NCI-H1417 treated with DMSO at 0.1 percent for 48 hours (cell line): ENCODE results near the gene SDHAF4.
A peak's percentile ranks its signal among the peaks of the same experiment; 100 is the strongest.
"Not testable (repeated sequence)": the region's sequence is repeated elsewhere in the genome, so short reads cannot be mapped to it uniquely, and the experiment has no call there.

Experiments used
- DNase-seq: peaks from one replicate; lab custom pipeline; 2025; lab: John Stamatoyannopoulos, UW

Gene SDHAF4

GRCh38 chr6:70566751-70567382, at the start of gene SDHAF4:
Gene SDHAF4 (plus strand): TSS chr6:70566930. CDS start chr6:70566941, 11 bp downstream.
- peak; percentile 54 for DNase-seq

GRCh38 chr6:70518723-70519122, 48.0 kb upstream of the SDHAF4 start:
- DNase-seq: no peak

GRCh38 chr6:70520575-70520974, 46.2 kb upstream of the SDHAF4 start:
- DNase-seq: no peak

- no peak for DNase-seq
Measured at GRCh38 chr6:70524721-70525286, 41.9 kb upstream of the SDHAF4 start.

- DNase-seq: no peak
Measured at GRCh38 chr6:70527071-70527737, 39.5 kb upstream of the SDHAF4 start.

- no peak for DNase-seq
Measured at GRCh38 chr6:70530023-70530422, 36.7 kb upstream of the SDHAF4 start.

- no peak for DNase-seq
Measured at GRCh38 chr6:70531133-70531532, 35.6 kb upstream of the SDHAF4 start.

GRCh38 chr6:70537266-70537665, 29.5 kb upstream of the SDHAF4 start:
- no peak for DNase-seq

- DNase-seq: no peak
Measured at GRCh38 chr6:70538376-70538775, 28.4 kb upstream of the SDHAF4 start.

DNA sequence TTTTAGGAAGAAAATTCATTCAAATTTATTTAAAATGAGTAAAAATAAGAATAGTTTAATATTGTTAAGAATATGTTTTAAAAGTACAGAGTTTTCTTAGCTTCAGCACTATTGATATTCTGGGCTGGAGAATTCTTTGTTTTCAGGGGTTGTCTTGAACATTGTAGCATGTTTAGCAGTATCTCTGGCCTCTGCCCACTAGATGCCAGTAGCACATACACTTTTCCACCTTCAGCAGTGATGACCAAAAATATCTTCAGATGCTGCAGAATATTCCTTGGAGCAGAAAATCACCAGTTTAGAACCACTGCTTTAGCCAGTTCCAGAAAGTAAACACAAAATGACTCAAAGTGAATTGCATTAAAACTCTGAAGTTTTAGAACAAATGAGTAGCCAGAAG, 19.4 kb upstream of the SDHAF4 start:
- DNase-seq: no peak

DNA sequence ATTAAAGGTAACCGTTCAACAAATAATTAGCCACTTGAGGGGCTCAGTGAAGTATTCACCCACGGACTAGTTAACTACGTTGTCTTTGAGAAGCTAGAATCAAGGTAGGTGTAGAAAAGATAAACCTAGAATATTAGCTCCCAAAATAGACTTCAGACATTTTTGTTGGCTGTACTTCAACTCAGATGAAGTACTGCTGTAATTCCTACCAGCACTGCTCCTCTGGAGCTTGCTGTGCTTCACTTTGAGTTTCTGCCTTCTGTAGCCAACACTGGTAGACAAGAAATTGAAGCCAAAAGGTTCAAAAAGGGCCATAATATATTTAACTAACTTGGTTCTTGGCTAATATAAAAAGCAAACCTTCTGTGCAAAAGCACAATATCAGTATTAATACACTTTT, 18.8 kb upstream of the SDHAF4 start:
- no peak for DNase-seq

- DNase-seq: no peak
Measured at GRCh38 chr6:70549327-70549726, 17.4 kb upstream of the SDHAF4 start.

GRCh38 chr6:70551566-70551965, 15.2 kb upstream of the SDHAF4 start:
- DNase-seq: no peak

DNA sequence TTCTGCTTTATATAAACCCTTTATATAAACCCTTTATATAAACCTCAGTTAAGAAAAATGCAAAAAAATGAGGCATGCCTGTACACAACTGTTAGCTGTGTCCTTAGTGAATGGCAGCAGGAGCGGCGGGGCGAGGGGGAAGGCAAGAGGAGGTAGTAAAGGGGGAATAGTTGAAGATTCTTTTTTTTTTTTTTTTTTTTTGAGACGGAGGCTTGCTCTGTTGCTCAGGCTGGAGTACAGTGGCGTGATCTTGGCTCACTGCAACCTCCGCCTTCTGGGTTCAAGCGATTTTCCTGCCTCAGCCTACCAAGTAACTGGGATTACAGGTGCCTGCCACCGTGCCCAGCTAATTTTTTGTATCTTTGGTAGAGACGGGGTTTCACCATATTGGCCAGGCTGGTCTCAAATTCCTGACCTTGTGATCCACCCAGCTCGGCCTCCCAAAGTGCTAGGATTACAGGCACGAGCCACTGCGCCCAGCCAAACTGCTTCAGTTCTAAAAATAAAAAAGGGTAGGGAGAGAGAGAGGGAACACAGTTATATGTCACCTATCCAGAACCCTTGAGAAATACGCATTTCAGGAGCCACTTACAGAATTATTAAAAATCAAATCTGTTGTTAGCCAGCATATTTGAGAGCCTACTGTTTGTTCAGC, 14.3 kb upstream of the SDHAF4 start:
- not testable (repeated sequence) for DNase-seq

GRCh38 chr6:70552974-70553373, 13.8 kb upstream of the SDHAF4 start:
- no peak for DNase-seq

DNA sequence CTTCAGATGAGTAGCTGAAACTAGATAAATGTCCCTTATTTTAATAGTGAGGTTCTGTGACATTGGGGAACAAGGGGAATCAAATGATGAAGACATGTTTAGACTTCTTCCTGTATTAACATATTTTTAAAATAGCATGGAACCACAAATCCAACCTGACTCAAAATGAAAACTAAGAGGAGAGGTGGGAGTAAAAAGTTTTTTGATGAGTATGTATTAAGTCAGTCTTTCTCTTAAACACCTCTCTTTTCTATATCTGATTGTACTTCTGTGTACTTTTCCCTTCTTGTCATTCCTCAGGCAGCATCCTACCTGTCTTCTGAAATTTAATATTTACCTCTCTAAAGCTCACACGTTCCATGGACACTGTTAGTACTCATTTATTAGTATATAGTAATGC, 8.7 kb upstream of the SDHAF4 start:
- no peak for DNase-seq

GRCh38 chr6:70562401-70562800, 4.3 kb upstream of the SDHAF4 start:
- not testable (repeated sequence) for DNase-seq

DNA sequence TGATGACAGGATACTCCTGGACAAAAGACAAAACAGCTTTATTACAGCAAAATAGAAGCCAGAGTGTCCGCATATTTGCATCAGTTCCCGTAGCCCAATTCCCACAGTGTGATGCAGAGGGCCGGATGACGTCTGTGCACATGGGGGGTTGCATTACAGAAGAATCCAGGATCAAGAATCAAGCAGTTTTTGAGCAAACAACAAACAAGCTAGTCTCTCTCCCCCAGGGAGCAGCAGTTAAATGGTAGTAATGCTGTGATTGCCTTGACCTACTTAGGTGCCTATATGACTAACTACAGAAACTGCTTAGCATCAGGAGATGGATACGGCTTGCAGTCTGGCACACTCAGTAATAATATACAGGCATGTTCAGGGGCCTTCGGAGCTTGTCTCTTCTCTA, 3.2 kb upstream of the SDHAF4 start:
- no peak for DNase-seq

DNA sequence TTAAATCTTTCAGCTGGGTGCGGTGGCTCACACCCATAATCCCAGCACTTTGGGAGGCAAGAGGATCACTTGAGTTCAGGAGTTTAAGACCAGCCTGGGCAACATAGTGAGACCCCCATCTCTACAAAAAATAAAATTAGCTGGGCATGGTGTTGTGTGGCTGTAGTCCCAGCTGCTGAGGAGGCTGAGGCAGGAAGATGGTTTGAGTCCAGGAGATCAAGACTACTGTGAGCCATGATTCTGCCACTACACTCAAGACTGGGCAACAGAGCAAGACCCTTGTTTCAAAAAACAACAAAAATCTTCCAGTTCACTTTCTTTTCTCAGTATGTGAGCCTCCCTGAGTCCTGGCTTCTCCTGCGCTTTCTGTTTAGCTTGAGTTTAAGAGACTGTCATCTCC, 7.9 kb downstream of the SDHAF4 start:
- DNase-seq: no peak

DNA sequence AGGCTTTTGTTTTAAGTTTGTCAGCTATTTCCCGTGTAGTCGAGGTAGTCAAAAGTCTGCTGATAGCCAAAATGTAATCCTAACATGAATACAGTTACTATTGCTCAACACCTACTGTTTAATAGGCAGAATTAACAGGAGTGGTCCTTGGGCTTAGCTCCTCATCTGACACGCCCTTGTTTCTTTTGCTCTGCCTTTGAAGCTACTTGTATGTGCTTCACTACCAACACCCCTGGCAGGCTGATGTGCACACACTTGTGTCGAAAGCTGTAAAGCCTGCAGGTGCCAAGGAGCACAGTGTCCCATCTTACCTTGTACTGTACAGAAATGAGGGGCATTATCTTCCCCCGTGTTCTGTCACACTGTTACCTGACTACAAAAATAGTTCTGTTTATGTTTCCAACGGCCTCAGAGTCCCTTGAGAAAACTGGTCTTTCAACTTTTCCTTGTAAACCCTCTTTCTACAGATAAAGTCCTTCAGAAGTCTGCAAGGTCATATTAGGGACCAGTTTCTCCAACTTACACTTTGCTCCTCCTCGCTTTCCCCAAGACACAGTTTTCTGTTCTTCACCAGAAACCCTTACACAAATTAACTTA, 9.3 kb downstream of the SDHAF4 start:
- DNase-seq: no peak

DNA sequence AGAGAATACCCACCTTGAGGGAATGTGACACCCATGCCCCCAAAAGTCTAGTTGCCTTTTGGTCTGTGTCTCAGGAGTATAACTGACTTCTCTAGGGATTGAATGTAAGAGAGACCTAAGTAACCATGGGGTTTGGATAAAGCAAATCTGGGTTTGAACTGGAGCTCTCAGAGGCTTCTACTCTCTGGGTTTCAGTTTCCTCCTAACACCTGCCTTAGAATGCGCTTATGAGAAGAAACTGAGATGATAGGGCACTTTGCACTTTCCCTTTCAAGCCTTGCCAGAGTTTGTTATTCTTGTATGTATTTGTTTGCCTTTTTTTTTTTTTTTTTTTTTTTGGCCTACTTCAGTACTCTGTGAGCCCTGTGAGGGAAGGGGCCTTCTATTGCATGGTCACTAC, 19.4 kb downstream of the SDHAF4 start:
- no peak for DNase-seq

- no peak for DNase-seq
Measured at GRCh38 chr6:70590400-70590799, 23.7 kb downstream of the SDHAF4 start.
